HG03095 (cell line): ENCODE measurements around the gene TMIGD1.
"Not testable (repeated sequence)": the region's sequence is repeated elsewhere in the genome, so short reads cannot be mapped to it uniquely, and the experiment has no call there.

Experiments
- ATAC-seq: cut with Tn5 transposase; IDR thresholded peaks from one replicate; pipeline ENCODE4 v1.9.1; 2021; ENCODE audit warnings: moderate library complexity; ENCODE audit not compliant: unreplicated experiment

The TMIGD1 gene

DNA sequence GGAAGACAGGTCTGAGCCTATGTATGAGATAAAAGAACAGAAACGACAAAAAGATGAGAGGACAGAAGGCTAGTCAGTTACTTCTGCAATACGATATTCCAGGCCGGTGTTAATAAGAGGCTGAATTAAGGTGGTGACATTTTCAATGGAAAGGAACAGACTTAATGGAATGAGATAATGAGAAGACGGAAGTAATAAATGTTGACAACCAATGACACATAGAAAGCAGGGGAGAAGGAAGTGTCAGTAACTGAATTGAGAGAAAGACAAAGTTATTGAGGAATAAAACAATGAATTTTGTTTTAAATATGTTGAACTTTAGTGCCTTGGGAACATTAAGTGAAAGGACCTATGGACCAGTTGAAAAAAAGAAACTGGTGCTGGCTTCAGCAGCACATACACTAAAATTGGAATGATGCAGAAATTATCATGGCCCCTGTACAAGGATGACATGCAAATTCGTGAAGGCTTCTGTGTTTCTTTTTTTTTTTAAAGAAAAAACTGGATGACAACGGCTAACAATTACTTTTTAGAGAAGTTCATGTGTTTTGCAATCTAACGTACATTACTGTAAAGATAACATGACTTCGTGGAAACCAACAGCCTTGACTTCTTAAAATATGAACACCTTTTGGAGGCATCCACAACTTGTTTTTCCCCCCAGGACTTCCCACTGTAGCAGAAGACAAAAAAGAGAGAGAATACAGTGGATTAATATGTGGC, 26.4 kb upstream of the TMIGD1 start:
- no peak for ATAC-seq

GRCh38 chr17:30358055-30358760, 24.4 kb upstream of the TMIGD1 start:
- ATAC-seq: no peak

DNA sequence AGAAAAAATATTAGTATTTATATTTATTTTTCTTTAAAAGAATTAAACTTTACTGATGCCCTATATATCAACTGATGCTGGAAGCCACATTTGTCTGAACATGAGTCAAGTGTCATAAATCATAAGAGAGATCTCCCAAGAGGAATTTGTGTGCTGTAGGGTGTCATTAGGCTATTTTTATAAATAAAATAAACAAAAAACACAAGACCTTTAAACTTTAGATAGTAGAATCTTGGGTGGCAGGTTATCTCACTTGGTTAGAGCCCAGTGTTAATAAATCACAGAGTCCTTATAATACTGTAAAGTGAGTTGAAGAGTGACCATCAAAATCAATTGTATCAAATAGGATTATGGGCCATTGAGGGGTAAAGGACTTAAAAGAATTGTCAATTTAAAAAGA, 23.6 kb upstream of the TMIGD1 start:
- no peak for ATAC-seq

- ATAC-seq: no peak
Observed at GRCh38 chr17:30354701-30355100, 20.8 kb upstream of the TMIGD1 start.

DNA sequence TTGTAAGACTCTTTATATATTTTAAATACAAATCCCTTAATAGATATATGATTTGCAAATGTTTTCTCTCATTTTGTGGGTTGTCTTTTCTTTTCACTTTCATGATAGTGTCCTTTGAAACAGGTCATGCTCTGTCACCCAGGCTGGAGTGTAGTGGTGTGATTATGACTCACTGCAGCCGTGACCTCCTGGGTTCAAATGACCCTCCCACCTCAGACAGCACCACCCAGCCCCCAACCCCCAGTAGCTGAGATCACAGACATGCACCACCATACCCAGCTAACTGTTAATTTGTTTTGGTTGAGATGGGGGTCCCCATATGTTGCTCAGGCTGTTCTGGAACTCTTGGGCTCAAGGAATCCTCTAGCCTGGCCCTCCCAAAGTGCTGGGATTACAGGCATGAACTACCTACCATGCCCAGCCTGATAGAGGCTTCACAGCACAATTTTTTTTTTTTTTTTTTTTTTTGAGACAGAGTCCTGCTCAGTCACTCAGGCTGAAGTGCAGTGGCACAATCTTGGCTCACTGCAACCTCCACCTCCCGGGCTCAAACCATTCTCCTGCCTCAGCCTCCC, 18.5 kb upstream of the TMIGD1 start:
- ATAC-seq: no peak

GRCh38 chr17:30351735-30352134, 17.9 kb upstream of the TMIGD1 start:
- no peak for ATAC-seq

- ATAC-seq: not testable (repeated sequence)
Observed at GRCh38 chr17:30351263-30351662, 17.4 kb upstream of the TMIGD1 start.

GRCh38 chr17:30349252-30349651, 15.4 kb upstream of the TMIGD1 start:
- no peak for ATAC-seq

DNA sequence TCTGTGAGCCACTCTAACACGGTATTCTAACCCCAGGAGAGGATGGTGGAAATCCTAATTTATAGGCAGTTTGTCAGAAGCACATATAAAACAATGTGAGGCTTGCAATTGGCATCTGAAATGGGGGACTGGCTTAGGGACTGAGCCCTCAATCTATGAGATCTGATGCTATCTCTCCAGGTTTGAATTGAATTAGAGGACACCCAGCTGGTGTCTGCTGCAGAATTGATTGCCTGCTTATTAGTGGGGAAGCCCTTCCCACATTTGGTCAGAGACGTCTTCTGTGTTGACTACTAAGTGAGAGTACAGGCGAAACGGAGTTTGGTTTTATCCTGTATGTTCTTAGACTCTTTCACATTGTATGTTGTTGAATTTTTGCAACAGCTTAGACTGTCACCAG, 13.6 kb upstream of the TMIGD1 start:
- ATAC-seq: no peak

DNA sequence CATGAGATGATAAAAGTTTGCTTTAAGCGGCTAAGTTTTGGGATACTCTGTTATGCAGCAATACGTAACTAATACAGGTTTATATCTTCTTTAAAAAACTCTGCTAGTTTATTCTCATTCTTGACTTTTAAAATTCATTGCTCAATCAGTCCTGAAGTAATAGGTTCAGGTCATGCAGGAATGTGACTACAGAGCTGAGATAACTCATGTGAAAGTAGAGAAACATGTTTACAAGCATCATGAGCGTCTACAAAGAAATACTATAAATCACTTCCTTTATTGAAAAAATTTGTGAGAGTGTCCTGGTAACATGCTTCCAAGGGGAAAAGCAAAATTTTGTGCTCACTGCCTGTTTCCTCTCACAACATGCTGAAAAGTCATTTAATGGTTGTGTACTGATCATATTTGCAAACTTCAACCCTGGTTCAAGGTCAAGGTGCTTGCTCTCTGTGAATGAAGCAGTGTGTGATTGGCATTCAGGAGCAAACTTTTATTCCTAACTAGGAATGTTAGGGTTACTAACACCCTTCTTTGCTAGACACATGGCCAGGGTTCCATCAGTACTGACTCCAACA, 12.5 kb upstream of the TMIGD1 start:
- ATAC-seq: no peak

GRCh38 chr17:30345527-30346075, 11.7 kb upstream of the TMIGD1 start:
- ATAC-seq: no peak

DNA sequence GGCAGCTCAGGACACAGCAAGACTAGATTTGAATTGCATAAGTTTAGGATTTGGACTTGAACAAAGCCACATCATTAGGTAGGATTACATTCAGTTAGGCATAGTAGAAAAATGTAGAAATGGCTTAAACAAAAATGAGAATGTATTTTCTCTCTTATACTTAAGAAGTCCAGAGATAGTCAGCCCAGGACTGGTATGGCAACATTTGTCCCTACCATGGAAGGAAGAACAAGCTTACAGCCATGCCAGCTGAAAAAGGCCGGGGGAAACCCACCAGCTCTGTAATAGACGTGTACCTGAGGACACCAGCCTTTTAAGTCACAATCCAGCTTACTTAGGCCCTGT, 11.2 kb upstream of the TMIGD1 start:
- no peak for ATAC-seq

GRCh38 chr17:30344283-30345088, 10.6 kb upstream of the TMIGD1 start:
- ATAC-seq: no peak

GRCh38 chr17:30343796-30344195, 9.9 kb upstream of the TMIGD1 start:
- no peak for ATAC-seq

GRCh38 chr17:30343244-30343643, 9.4 kb upstream of the TMIGD1 start:
- not testable (repeated sequence) for ATAC-seq

GRCh38 chr17:30341703-30342249, 7.9 kb upstream of the TMIGD1 start:
- no peak for ATAC-seq

DNA sequence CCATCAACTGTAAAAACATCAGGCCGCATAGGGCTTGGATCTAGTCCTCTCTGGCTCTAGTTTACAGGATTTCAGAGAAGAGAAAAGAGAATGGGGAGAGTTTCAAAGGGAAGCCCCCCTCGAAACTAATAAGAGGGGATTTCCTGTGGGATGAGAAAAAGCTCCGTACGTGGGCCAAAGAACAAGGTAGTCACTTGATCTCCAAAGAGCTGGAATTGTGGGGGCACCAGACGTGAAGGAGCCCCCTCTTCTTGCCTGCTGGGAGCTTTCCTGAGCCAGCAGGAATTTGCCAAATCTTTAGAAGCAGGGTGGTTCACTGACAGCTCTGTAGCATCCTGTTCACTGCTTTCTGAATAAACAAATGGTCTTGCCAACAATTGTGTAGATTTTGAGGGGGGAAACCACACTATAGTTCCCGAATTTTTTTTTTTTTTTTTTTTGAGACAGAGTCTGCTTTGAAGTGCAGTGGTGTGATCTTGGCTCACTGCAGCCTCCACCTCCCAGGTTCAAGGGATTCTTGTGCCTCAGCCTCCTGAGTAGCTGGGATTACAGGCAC, 7.0 kb upstream of the TMIGD1 start:
- no peak for ATAC-seq

DNA sequence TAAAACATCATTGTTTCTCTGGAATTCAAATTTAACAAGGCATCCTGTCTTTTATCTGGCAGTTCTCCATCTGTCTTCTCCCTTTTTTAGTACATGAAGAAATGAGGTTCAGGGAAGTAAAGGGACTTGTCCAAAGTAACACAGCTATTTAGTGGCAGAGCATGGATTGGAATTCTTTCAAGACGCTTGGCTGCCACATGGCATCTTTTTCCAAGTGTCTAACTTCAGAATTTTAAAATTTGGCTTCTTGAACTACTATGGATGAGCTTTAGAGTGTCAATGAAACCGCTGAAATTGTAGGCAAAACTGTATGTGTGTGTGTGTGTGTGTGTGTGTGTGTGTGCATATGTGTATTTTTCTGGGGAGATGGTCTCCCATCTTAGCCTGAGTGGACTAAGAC, 5.2 kb upstream of the TMIGD1 start:
- no peak for ATAC-seq

DNA sequence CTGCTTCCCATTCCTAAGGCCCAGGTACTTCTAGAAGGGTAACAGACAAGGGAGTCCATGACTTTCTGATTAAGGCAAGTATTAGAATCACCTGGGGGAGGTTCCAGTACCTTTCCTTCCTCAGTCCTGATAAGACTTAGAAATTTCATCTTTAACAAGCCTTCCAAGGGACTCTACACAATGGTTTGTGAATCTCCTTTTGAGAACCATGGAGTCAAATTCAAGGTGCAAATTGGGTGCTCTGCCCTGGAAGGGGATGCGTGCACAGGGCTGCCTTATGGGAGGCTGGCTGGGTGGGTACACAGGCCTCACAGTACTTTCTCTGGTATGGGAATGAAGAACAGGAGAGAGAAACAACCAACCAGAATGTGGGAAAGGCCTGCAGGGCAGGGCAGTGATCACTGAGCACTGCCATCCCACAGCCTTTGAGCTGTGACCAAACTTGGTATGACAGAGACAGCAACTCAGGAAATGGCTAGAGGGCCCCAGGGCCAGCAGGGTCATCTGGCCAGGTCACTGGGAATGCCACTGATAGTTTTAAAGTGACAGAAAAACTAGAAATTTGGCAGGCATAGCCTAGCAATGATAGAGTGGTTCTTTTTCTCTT, 3.6 kb upstream of the TMIGD1 start:
- no peak for ATAC-seq
